Thyroid gland (tissue), 4 donors: Measurements from ENCODE around the gene CXorf49B.
"Not testable (repeated sequence)": the region's sequence is repeated elsewhere in the genome, so short reads cannot be mapped to it uniquely, and the experiment has no call there.

Experiments
- POLR2A ChIP-seq, 2 donors: fragments of 450-650 bp; IDR thresholded peaks; one replicate each; pipeline ENCODE4 v1.6.1; 2017; ENCODE audit warnings: antibody characterized with exemption in 2 of 2, mild to moderate bottlenecking in 2 of 2, moderate library complexity in 1 of 2
- TF ChIP-seq, protein P1 (sequence below), 6 experiments: fragments of 200-600 bp in 3 of 6; fragments of 450-650 bp in 3 of 6; sonication (generic) in 3 of 6; IDR thresholded peaks; one replicate each; pipeline ENCODE4 v1.5.1; 2016 to 2019; ENCODE audit warnings: antibody characterized with exemption in 6 of 6, mild to moderate bottlenecking in 2 of 6, inconsistent platforms in 1 of 6, moderate library complexity in 1 of 6

DNA sequence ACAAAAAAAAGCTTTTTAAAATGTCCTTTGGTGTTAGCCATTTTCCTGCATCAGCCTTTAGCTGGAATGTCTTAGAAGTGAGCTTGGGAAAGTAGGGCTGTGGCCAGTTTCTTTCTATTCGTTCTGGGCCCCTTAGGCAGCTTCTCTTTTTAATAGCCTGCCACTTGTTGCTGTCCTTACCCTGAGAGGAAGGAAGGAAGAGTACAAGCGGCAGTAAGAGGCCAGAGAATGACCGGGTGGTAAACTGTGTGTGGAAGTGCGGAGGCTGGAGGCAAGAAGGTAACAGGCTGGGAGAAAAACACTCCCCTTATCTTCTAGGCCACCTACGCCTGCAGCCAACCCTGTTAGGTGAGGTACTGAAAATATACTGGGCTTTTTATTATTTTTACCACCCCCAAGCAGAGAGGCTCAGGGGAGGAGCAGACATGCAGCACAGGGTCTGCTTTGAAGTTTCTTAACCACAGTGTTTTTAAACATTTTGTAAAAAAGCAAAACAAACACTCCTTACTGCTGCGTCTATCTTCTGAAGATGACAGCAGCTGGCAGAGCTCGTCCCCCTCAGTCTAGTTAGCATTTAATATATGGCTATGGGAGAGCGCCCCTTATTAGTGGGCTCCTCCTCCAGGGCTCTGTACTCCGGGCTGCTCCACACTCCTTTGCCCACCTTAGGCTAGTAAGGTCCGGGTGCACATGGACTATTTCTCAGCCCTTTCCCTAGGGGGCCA lies 19.2 kb downstream of the CXorf49B start:
- TF ChIP-seq, protein P1, sequence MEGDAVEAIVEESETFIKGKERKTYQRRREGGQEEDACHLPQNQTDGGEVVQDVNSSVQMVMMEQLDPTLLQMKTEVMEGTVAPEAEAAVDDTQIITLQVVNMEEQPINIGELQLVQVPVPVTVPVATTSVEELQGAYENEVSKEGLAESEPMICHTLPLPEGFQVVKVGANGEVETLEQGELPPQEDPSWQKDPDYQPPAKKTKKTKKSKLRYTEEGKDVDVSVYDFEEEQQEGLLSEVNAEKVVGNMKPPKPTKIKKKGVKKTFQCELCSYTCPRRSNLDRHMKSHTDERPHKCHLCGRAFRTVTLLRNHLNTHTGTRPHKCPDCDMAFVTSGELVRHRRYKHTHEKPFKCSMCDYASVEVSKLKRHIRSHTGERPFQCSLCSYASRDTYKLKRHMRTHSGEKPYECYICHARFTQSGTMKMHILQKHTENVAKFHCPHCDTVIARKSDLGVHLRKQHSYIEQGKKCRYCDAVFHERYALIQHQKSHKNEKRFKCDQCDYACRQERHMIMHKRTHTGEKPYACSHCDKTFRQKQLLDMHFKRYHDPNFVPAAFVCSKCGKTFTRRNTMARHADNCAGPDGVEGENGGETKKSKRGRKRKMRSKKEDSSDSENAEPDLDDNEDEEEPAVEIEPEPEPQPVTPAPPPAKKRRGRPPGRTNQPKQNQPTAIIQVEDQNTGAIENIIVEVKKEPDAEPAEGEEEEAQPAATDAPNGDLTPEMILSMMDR (IDR thresholded peaks at IDR 0.05): not testable (repeated sequence)
- not testable (repeated sequence) for TF ChIP-seq POLR2A (IDR thresholded peaks at IDR 0.05)
